ENCODE results near the gene HEXD. TPM values are rescaled to one million over a fixed set of nuclear protein-coding genes. Genes with fewer than 3 reads are reported as not detected.
"Not testable (repeated sequence)": the region's sequence is repeated elsewhere in the genome, so short reads cannot be mapped to it uniquely, and the experiment has no call there.

The HEXD gene
- total and polyA plus RNA-seq, 2 donors (not counting 3 experiments of a cell fraction or from before 2014, with no cell fraction given) = 12.9 to 18.6 TPM

- Histone ChIP-seq H3K27me3 (ENCODE audit: control insufficient read depth in 2 of 2, insufficient read depth in 2 of 2, low read length in 2 of 2) (peaks cover 19 to 21% of the 10 kb centered on the region in 2 experiments), H2AFZ (ENCODE audit: low read depth, low read length) (no peak overlapping the region), H3K79me2 (ENCODE audit: control insufficient read depth, insufficient read depth, low read length) (no peaks in the 10 kb centered on the region), H4K20me1 (replicated peaks; ENCODE audit: control insufficient read depth, extremely low read depth, insufficient read depth, low read length) (no peaks in the 10 kb centered on the region), H3K9ac (replicated peaks; ENCODE audit: extremely low read depth, insufficient read depth, low read length) (no peak overlapping the region), H3K4me3 (replicated peaks in 1 of 3; ENCODE audit: insufficient read depth in 1 of 3, low read depth in 1 of 3, low read length in 3 of 3) (no peak overlapping the region), H3K9me1 (replicated peaks; ENCODE audit: control insufficient read depth, extremely low read depth, insufficient read depth, low read length) (no peaks in the 10 kb centered on the region), H3K4me2 (ENCODE audit: insufficient read depth, low read length) (no peak overlapping the region), H3K36me3 (ENCODE audit: control insufficient read depth in 2 of 2, extremely low read depth in 1 of 2, insufficient read depth in 2 of 2, low read length in 2 of 2) (no peaks in the 10 kb centered on the region), H3K4me1 (ENCODE audit: control insufficient read depth, extremely low read depth, insufficient read depth, low read length) (no peaks in the 10 kb centered on the region), H3K9me3 (replicated peaks; ENCODE audit: control insufficient read depth, insufficient read depth, low read length) (no peaks in the 10 kb centered on the region), H3K27ac (ENCODE audit: insufficient read depth, low read depth, low read length) (no peak overlapping the region)
- BruUV-seq (replicated peaks) = no TSS peak
- DNase-seq (ENCODE audit: low read depth, low spot score) = no peak
- CTCF ChIA-PET = no interaction called here
- TF ChIP-seq MYC (IDR thresholded peaks at IDR 0.05; ENCODE audit: low read depth, low read length) (no peak), JUN (IDR thresholded peaks at IDR 0.05; ENCODE audit: borderline replicate concordance, insufficient read depth, insufficient read length, low read depth) (no peak), CTCF (IDR thresholded peaks at IDR 0.05; ENCODE audit: extremely low read depth in 1 of 2, insufficient read depth in 1 of 2, low read depth in 1 of 2, low read length in 2 of 2) (no peak), POLR2A (IDR thresholded peaks at IDR 0.05; ENCODE audit: low read depth, low read length) (no peak), POLR2AphosphoS5 (IDR thresholded peaks at IDR 0.05; ENCODE audit: insufficient read depth, low read depth, low read length) (no peak), EZH2 (IDR thresholded peaks at IDR 0.05; ENCODE audit: borderline replicate concordance, low read depth, low read length, severe bottlenecking) (no peak), FOS (IDR thresholded peaks at IDR 0.05; ENCODE audit: borderline replicate concordance, insufficient read depth, low read length) (no peak), GATA2 (IDR thresholded peaks at IDR 0.05; ENCODE audit: insufficient read depth, insufficient read length, low read depth, low read length) (no peak)
- TF ChIP-seq, protein P1, sequence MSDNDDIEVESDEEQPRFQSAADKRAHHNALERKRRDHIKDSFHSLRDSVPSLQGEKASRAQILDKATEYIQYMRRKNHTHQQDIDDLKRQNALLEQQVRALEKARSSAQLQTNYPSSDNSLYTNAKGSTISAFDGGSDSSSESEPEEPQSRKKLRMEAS (IDR thresholded peaks at IDR 0.05; ENCODE audit: insufficient read depth, insufficient read length) = no peak
- no peak for FAIRE-seq
- intact Hi-C loops (cut with micrococcal nuclease) (no loop called here), dilution Hi-C loops (cut with MboI; ENCODE audit: extremely low pct_ligation_motif_present, low sequenced_read_pairs) (no loop called here)
- POLR2A ChIA-PET = no interaction called here
Measured at GRCh38 chr17:82376042-82376730, 42.0 kb upstream of the HEXD start.

DNA sequence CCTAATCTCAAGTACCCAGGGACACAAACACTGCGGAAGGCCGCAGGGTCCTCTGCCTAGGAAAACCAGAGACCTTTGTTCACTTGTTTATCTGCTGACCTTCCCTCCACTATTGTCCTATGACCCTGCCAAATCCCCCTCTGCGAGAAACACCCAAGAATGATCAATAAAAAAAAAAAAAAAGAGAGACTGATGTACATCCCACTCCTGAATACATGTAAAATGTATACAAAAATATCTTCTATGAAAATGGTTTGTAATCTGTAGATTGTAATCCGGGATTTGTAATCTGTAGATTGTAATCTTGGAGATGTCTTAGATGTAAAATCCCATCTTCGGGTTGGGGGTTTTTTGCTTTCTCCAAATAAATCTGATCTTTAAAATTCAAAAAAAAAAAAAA is 40.9 kb upstream of the HEXD start:
- H3K36me3 ChIP-seq (ENCODE audit: control insufficient read depth in 2 of 2, extremely low read depth in 1 of 2, insufficient read depth in 2 of 2, low read length in 2 of 2); DNase-seq (ENCODE audit: low read depth, low spot score); BruUV-seq (replicated peaks); H3K9me3 ChIP-seq (replicated peaks; ENCODE audit: control insufficient read depth, insufficient read depth, low read length); H4K20me1 ChIP-seq (replicated peaks; ENCODE audit: control insufficient read depth, extremely low read depth, insufficient read depth, low read length); H3K4me2 ChIP-seq (ENCODE audit: insufficient read depth, low read length); H3K4me3 ChIP-seq (replicated peaks in 1 of 3; ENCODE audit: insufficient read depth in 1 of 3, low read depth in 1 of 3, low read length in 3 of 3); FAIRE-seq; POLR2A ChIA-PET; H3K9ac ChIP-seq (replicated peaks; ENCODE audit: extremely low read depth, insufficient read depth, low read length); dilution Hi-C loops (cut with MboI; ENCODE audit: extremely low pct_ligation_motif_present, low sequenced_read_pairs); H3K4me1 ChIP-seq (ENCODE audit: control insufficient read depth, extremely low read depth, insufficient read depth, low read length); intact Hi-C loops (cut with micrococcal nuclease); H3K79me2 ChIP-seq (ENCODE audit: control insufficient read depth, insufficient read depth, low read length); H3K9me1 ChIP-seq (replicated peaks; ENCODE audit: control insufficient read depth, extremely low read depth, insufficient read depth, low read length); H2AFZ ChIP-seq (ENCODE audit: low read depth, low read length); H3K27ac ChIP-seq (ENCODE audit: insufficient read depth, low read depth, low read length): not testable (repeated sequence)
- H3K27me3 ChIP-seq (ENCODE audit: control insufficient read depth in 2 of 2, insufficient read depth in 2 of 2, low read length in 2 of 2) = peaks cover 10 to 13% of the 10 kb centered on the region in 2 experiments
- CTCF ChIA-PET = interaction anchor here (1.0 kb wide), 1 partner anchor 15 kb away, joined by 3 read pairs; no protein-coding TSS in a partner anchor

Measured in endothelial cell of umbilical vein (primary cell).